Activated CD4-positive, CD25-positive, alpha-beta regulatory T cell treated with anti-CD3 and anti-CD28 coated beads, Interleukin-2, amount 50 U/mL, for 24 hours (primary cell): Measurements from ENCODE around the gene ACTN4.
A peak's percentile ranks its signal among the peaks of the same experiment; 100 is the strongest.

ENCODE experiments used
- ATAC-seq, 2 donors: fragments of 150-1000 bp; cut with Tn5 transposase; one replicate each; pipeline ENCODE4 v1.10.0; 2021; ENCODE audit warnings: mild to moderate bottlenecking in 1 of 2, moderate library complexity in 1 of 2

Gene ACTN4

DNA sequence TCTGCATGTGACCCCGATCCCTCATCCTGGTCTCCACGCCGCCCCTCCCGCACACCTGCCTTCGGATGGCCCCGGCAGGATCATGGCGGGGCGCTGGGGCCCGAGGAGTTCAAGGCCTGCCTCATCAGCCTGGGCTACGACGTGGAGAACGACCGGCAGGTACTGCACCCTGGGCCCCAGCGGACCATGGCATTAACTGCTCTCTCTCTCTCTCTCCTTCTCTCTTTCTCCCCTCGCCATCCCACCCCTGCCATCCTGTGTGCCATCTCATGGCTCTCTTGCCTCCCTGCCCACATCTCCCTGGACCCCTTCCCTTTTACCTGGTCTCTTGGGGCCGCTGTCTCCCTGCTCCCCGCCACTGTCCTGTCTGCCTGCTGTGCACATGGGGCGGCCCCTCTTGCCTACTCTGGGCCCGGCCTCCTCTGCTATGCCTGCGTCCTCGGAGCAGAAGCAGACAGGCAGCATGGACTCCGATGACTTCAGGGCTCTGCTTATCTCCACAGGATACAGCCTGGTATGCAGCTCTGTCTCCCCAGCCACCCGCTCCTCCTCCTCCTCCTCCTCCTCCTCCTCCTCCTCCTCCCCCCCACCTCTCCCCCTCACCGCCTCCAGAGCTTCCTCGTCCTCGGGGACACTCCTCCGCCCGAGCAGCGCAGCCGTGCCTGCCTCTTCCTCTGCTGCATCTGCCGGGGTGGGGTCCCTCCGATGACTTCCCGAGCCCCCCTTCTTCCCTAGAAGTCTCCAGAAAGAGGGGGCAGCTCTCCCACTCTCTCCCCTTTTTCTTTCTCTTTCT lies 80.6 kb downstream of the ACTN4 start:
- ATAC-seq: no peak

- no peak for ATAC-seq
Observed at GRCh38 chr19:38728752-38729541, 81.5 kb downstream of the ACTN4 start.

DNA sequence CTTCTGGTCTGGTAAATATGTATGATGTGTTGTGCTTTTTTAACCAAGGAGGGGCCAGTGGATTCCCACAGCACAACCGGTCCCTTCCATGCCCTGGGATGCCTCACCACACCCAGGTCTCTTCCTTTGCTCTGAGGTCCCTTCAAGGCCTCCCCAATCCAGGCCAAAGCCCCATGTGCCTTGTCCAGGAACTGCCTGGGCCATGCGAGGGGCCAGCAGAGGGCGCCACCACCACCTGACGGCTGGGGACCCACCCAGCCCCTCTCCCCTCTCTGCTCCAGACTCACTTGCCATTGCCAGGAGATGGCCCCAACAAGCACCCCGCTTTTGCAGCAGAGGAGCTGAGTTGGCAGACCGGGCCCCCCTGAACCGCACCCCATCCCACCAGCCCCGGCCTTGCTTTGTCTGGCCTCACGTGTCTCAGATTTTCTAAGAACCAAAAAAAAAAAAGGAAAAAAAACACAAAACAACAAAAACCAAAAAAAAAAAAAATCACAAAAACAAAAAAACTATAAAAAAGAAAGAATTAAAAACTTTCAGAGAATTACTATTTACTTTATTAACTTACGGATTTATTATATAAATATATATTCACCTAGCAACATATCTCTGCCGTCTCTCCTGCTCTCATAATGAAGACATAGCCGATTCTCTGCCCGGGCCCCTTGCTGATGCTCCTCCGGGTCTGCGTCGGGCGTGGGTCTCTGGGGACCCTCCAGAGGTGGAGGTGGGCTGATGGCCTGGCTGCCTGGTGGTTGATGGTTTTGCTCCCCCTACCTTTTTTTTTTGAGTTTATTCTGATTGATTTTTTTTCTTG lies 82.4 kb downstream of the ACTN4 start:
- ATAC-seq: peak; percentile 75 to 82

GRCh38 chr19:38730470-38730730 lies 83.0 kb downstream of the ACTN4 start:
- ATAC-seq: no peak

- no peak for ATAC-seq
Observed at GRCh38 chr19:38730731-38731589, 83.5 kb downstream of the ACTN4 start.

- no peak for ATAC-seq
Observed at GRCh38 chr19:38731654-38732301, 84.3 kb downstream of the ACTN4 start.

DNA sequence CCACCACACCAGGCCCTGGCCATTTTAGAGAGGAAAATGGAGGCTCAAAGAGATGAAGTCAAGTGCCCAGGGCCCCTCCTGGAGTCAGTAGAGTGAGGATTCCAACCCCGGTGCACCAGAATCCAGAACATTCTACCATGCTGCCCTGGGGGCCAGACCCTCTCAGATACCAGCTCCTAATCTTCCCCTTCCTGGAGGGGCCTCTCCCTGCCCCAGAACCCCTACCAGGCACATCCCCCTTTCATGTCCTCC lies 85.7 kb downstream of the ACTN4 start:
- ATAC-seq: no peak

- ATAC-seq: no peak
Observed at GRCh38 chr19:38733493-38734175, 86.2 kb downstream of the ACTN4 start.

- ATAC-seq: no peak
Observed at GRCh38 chr19:38734176-38734425, 86.7 kb downstream of the ACTN4 start.

DNA sequence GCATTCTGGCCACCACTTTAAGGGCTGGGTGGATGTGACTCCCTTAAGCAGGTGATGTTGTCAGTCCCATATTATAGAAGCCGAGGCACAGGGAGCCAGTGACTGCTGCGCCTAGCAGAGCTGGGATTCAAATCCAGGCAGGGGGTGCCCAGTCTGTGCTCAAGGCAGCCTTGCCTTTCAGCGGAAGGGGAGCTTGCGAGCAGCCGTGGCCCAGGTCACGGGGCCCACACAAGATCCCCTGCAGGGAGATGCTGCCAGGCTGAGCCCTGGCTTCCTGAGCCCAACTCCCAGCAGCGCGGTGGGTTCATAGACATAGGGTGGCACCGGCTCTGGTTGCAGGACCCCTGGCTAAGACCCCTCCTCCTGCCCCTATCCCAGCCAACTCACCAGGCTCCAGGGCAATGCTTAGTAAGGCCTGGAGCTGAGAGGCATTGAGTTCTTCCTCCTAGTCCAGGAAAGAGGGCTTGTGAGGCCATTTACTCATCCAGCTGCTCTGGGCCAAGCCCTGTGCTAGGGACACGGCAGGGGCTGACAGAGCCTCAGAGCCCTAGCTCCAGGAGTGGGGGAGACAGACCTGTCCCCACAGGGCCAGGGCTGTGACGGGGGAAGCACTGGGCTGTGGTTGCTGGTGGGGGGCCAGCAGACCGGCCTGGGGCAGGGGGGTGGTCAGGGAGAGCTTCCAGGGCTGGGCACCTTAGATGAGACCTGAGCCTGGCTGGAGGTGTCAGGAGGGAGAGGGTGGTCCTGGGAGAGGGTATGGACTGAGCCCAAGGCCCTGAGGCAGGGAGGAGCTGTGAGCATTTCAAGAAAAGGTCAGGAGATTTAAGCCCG lies 87.2 kb downstream of the ACTN4 start:
- ATAC-seq: peak; percentile 4 to 11

GRCh38 chr19:38735257-38735686 lies 87.8 kb downstream of the ACTN4 start:
- no peak for ATAC-seq

DNA sequence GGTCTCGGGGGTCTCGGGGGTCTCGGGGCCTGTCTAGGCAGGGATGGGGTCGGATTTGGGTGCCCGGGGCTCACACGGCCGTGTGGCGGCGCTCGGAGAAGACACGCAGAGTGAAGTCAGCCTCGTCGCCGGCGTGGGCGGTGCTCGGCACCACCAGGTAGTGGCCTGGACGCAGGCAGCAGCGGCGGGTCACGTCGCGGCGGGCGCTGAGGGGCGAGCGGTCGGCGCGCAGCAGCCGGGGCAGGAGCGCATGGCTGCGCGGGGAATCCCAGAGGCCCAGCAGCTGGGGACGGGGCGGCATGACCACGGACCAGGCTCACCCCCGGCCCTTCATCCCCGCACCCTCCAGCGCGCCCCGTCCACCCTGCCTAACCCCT lies 88.6 kb downstream of the ACTN4 start:
- peak in 1 of 2 donors; percentile 53 for ATAC-seq

GRCh38 chr19:38736413-38737280 lies 89.2 kb downstream of the ACTN4 start:
- ATAC-seq: no peak

DNA sequence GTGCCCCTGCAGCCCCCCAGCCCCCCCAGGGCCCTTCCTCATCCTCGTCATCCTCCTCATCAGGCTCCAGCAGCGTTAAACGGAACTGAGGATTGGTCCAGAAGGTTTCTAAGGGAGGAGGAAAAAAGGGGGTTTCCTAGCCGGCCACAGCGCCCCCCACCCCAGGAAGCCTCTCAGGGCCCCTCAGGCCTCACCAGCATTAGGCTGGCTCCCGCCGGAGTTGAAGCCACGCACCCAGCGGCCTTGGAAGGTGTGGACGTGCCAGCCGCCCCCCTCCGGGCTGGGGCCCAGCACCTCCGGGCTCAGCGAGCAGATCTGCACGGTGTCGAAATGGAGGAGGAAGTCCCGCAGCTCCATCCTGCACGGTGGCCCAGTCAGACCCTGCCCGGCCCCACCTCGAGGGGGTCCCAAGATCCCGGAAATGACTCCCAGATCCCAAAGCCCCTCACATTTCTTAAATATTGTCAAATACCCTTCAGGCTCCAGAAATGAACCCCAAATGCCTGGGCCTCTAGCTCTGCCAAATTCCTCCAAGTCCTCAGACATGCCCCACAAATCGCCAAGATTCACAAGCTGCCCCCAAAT lies 89.9 kb downstream of the ACTN4 start:
- no peak for ATAC-seq

- no peak for ATAC-seq
Observed at GRCh38 chr19:38737921-38738737, 90.7 kb downstream of the ACTN4 start.

- ATAC-seq: no peak
Observed at GRCh38 chr19:38739440-38740256, 92.2 kb downstream of the ACTN4 start.

DNA sequence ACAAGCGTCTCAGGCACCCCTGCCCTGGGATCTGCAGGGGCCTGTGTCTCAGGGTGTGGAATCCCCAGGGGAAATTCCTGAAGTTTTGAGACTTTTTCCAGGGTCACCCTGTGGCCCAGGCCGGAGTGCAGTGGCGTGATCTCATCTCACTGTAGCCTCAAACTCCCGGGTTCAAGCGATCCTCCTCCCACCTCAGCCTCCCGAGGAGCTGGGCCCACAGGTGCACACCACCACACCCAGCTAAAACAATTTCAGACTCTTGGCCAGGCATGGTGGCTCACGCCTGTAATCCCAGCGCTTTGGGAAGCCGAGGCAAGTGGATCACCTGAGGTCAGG lies 92.8 kb downstream of the ACTN4 start:
- ATAC-seq: no peak

DNA sequence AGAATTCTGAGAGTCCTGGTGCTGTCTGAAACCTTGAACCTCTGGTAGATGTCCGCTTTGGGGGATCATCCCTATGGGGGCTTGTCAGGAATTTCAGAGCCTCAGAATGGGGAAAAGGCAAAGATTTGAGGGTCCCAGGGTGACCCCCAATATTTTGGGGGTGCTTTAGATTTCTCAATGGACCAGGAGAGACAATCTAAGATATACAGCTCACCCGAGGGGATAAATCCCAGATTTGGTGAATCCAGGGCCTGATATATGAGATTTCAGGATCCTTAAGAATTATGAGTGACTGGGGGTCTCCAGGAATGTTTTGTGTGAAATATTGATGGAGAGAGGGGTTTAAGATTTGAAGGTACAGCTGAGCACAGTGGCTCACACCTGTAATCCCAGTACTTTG lies 93.5 kb downstream of the ACTN4 start:
- no peak for ATAC-seq
